ENCODE results near the gene SLC27A4.

- no peak for TF ChIP-seq ZNF24 (tag by site-specific recombination; IDR thresholded peaks at IDR 0.05)
- no peak for TF ChIP-seq MYNN (tag by site-specific recombination; IDR thresholded peaks at IDR 0.05; ENCODE audit: borderline replicate concordance)
- no peak for TF ChIP-seq CTCF (tag by site-specific recombination; IDR thresholded peaks at IDR 0.05)
- TF ChIP-seq ZBTB7A (tag by site-specific recombination; IDR thresholded peaks at IDR 0.05; ENCODE audit: low read depth) = no peak
- TF ChIP-seq ZNF785 (tag by site-specific recombination; IDR thresholded peaks at IDR 0.05) = no peak
- TF ChIP-seq PRDM10 (tag by site-specific recombination; IDR thresholded peaks at IDR 0.05) = no peak
- no peak for TF ChIP-seq AEBP2 (tag by site-specific recombination; IDR thresholded peaks at IDR 0.05; ENCODE audit: borderline replicate concordance)
Measured at GRCh38 chr9:128358861-128359260, 18.5 kb downstream of the SLC27A4 start.

Data from HEK293 (cell line).